Kidney (tissue), 14 donors: ENCODE measurements around the gene CCDC85B. TPM values are rescaled to one million over a fixed set of nuclear protein-coding genes. Genes with fewer than 3 reads are reported as not detected.
A peak's percentile ranks its signal among the peaks of the same experiment; 100 is the strongest.
"Not testable (repeated sequence)": the region's sequence is repeated elsewhere in the genome, so short reads cannot be mapped to it uniquely, and the experiment has no call there.

Experiments
- DNase-seq, 5 donors: peaks; one replicate each; pipeline ENCODE4 v3.0.0-alpha.2; 2013 to 2020
- FAIRE-seq: peaks from 2 replicates; lab custom pipeline; 2012; peaks lifted over from hg19 to GRCh38; lab: Jason Lieb, UNC
- H3K27ac ChIP-seq, 2 donors: one replicate each; pipeline ENCODE4 v1.7.0; 2013; ENCODE audit warnings: low read depth in 2 of 2, low read length in 2 of 2, inconsistent platforms in 1 of 2
- H3K27me3 ChIP-seq: one replicate; pipeline ENCODE4 v1.7.1; 2013; ENCODE audit warnings: low read length, inconsistent platforms; ENCODE audit not compliant: control insufficient read depth, insufficient read depth
- H3K36me3 ChIP-seq, 3 donors: one replicate each; pipeline versions ENCODE4 v1.7.0 to v1.7.1; 2013; ENCODE audit warnings: low read length in 3 of 3, control low read depth in 1 of 3, inconsistent platforms in 1 of 3; ENCODE audit not compliant: insufficient read depth in 3 of 3, control insufficient read depth in 2 of 3
- H3K4me1 ChIP-seq, 3 donors: one replicate each; pipeline versions ENCODE4 v1.7.0 to v1.7.1; 2013; ENCODE audit warnings: low read length in 3 of 3, inconsistent platforms in 1 of 3, low read depth in 1 of 3; ENCODE audit not compliant: control insufficient read depth in 2 of 3, insufficient read depth in 2 of 3
- H3K4me3 ChIP-seq, 3 donors: one replicate each; pipeline versions ENCODE4 v1.7.0 to v1.8.1; 2013; ENCODE audit warnings: low read length in 3 of 3, control low read depth in 1 of 3, inconsistent platforms in 1 of 3
- H3K9ac ChIP-seq, 3 donors: one replicate each; pipeline versions ENCODE4 v1.7.0 to v1.7.1; 2013; ENCODE audit warnings: low read length in 3 of 3, control low read depth in 1 of 3, inconsistent platforms in 1 of 3
- H3K9me3 ChIP-seq, 3 donors: one replicate each; pipeline versions ENCODE4 v1.7.0 to v1.7.1; 2013; ENCODE audit warnings: low read length in 3 of 3, control low read depth in 1 of 3, inconsistent platforms in 1 of 3; ENCODE audit not compliant: control insufficient read depth in 2 of 3, insufficient read depth in 1 of 3
- intact Hi-C: fragments of 100-400 bp; cut with DNase I; formaldehyde crosslinking; loops from one replicate; pipeline ENCODE4 v1.11.1; 2022
- polyA plus RNA-seq: library from polyadenylated mRNA; stranded (reverse); fragments of 350-450 nt; fragmentation: Illumina TruSeq; extraction: RNeasy Lipid Tissue Mini Kit (QIAGEN cat#74804); gene quantifications from one replicate; pipeline ENCODE4 v1.2.3, GENCODE V29; 2014; ENCODE audit warnings: low read depth, low replicate concordance; ENCODE audit not compliant: insufficient read depth
- total RNA-seq: library from RNA; stranded (reverse); fragmentation: NEBNext Ultra II Directional; extraction: Animal tissue kit (Norgen Biotek cat#: 25700); gene quantifications from one replicate; pipeline ENCODE4 v1.2.1, GENCODE V29; 2021
- TF ChIP-seq, protein P1 (sequence below): IDR thresholded peaks from 3 replicates; pipeline ENCODE4 v1.5.1; 2012; ENCODE audit warnings: mild to moderate bottlenecking, moderate library complexity, borderline replicate concordance; ENCODE audit not compliant: insufficient read depth; ENCODE audit errors: extremely low read depth
- donor health status: control.
- donor health status: control.
- donor health status: control.
- donor health status: control.
- donor health status: control.
- donor health status: DM: yes; HTN: yes; CAD: no.
- donor health status: Normal renal cell carcinoma (clear cell type).

Gene CCDC85B
- total and polyA plus RNA-seq, 2 donors from 2014 or later = 26.1 to 31.8 TPM

DNA sequence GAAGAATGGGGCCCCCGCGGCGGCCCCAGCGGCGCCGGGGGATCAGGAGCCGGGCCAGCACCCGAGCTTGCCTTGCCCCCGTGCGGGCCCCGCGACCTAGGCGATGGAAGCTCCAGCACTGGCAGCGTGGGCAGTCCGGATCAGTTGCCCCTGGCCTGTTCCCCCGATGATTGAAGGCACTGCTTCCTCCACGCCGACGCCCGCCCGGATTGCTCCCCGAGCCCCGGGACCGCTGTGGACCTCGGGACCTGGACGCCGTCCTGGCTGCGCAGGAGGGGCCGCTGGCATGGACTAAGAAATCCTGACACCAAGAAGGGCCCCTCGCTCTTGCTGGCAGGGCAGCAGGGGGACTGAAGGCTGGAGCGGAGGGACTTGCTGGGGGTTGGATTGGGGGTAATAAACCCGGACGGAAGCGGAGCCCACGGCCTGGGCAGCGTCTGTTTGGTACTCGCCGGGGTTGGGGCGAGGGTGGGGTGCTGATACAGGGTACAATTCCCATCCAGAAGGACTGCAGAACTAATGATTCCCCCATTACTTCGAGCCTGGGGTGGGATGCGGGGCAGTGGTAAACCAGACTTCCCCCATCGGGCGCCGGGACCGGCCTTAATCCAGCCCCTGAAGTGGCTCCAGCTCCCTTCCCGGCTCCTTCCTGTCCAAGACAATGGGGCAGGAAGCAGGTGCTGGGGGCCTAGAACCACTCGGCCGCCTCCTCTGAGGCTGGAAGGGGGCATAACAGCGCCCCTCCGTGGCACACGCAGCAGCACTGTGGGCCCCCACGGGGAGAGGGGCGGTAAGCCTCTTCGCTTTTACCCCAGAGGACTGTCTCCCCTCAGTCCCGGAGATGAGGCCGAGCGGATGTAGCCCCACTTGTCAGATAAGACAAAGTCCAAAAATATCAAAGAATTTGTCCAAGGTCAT lies 1.0 kb downstream of the CCDC85B start:
- intact Hi-C loops = no loop called here
- Histone ChIP-seq H3K4me3 (peak overlapping the region; percentile 53 to 71 (median 57)), H3K27ac (peak overlapping the region; percentile 76 to 82), H3K9ac (peak overlapping the region in 2 of 3 donors; percentile 55 to 79), H3K36me3 (no peaks in the 10 kb centered on the region), H3K4me1 (peaks cover 0 to 35% (median 8%) of the 10 kb centered on the region in 3 donors), H3K9me3 (no peaks in the 10 kb centered on the region), H3K27me3 (no peaks in the 10 kb centered on the region)
- DNase-seq (peak in 4 of 5 donors; percentile 21 to 86 (median 66)), FAIRE-seq (no peak)
- TF ChIP-seq, protein P1, sequence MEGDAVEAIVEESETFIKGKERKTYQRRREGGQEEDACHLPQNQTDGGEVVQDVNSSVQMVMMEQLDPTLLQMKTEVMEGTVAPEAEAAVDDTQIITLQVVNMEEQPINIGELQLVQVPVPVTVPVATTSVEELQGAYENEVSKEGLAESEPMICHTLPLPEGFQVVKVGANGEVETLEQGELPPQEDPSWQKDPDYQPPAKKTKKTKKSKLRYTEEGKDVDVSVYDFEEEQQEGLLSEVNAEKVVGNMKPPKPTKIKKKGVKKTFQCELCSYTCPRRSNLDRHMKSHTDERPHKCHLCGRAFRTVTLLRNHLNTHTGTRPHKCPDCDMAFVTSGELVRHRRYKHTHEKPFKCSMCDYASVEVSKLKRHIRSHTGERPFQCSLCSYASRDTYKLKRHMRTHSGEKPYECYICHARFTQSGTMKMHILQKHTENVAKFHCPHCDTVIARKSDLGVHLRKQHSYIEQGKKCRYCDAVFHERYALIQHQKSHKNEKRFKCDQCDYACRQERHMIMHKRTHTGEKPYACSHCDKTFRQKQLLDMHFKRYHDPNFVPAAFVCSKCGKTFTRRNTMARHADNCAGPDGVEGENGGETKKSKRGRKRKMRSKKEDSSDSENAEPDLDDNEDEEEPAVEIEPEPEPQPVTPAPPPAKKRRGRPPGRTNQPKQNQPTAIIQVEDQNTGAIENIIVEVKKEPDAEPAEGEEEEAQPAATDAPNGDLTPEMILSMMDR = peak; percentile 16

DNA sequence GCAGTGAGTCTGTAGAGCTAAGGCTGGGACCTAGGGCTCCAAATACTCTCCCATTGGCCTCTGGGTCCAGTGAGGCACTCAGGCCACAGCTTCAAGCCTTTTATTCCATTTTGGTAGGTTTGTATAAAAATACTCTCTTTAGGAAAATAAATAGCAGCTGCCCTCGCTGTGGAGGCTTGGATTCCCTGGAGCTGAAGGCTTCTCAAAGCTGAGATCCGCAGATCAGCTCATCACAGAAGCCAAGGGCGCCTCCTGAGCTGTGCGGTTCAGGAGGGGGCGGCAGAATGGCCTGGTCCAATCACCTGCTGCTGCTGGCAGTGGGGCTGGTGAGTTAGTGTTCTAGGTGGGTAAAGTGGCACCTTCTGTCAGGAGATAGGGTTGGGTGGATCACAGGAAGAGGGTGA lies 1.7 kb downstream of the CCDC85B start:
- H3K4me3 ChIP-seq = peak overlapping the region; percentile 16 to 71 (median 47)
- H3K9me3 ChIP-seq, H3K27me3 ChIP-seq, H3K36me3 ChIP-seq, intact Hi-C loops, FAIRE-seq: not testable (repeated sequence)
- peaks cover 0 to 35% (median 4%) of the 10 kb centered on the region in 3 donors for H3K4me1 ChIP-seq
- peak overlapping the region in 1 of 3 donors; percentile 55 for H3K9ac ChIP-seq
- peak overlapping the region; percentile 32 to 76 for H3K27ac ChIP-seq
- peak in 1 of 5 donors; percentile 44 for DNase-seq

DNA sequence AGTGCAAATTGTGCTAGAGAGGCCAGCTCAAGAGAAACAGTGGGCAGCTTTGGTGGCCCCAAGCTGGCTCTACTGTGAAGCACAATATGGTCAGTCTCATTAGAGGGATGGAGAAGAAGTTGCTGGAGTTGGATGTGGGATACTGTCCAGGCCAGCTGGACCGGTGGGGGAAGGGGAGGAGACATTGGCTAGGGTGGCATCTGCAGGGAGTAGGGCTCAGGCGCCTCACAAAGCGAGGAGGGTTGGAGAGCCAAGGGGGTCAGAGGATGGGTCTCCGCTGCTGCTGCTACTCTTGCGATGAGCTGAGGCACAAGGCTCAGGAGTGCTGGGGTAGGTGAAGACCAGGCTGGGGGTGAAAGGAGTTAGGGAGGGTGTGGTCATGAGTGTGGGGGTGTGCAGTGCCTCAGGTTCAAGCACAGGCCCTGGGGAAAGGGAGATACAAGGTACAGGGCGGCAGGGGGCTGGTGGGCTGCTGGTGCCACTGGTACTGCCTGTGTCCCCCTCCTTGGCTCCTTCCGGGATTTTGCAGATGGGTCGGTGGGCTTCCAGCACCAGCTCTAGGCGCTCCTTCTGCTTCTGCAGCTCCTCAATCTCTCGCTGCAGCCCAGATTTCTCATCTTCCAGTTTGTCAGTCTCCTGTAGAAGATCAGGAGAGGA lies 2.3 kb downstream of the CCDC85B start:
- FAIRE-seq (no peak), DNase-seq (peak in 1 of 5 donors; percentile 50)
- Histone ChIP-seq H3K27ac (peak overlapping the region in 1 of 2 donors; percentile 17), H3K36me3 (no peaks in the 10 kb centered on the region), H3K27me3 (no peaks in the 10 kb centered on the region), H3K9me3 (no peaks in the 10 kb centered on the region), H3K4me3 (peak overlapping the region in 1 of 3 donors; percentile 71), H3K9ac (no peak overlapping the region), H3K4me1 (peaks cover 0 to 30% (median 0%) of the 10 kb centered on the region in 3 donors)
- intact Hi-C loops = no loop called here
- TF ChIP-seq, protein P1 = no peak
